GM19468 (cell line): ENCODE results near the gene ARMC3.
"Not testable (repeated sequence)": the region's sequence is repeated elsewhere in the genome, so short reads cannot be mapped to it uniquely, and the experiment has no call there.

Source experiments
- ATAC-seq: cut with Tn5 transposase; IDR thresholded peaks from one replicate; pipeline ENCODE4 v1.9.1; 2021; ENCODE audit warnings: mild to moderate bottlenecking, moderate library complexity, moderate number of reproducible peaks; ENCODE audit not compliant: unreplicated experiment; ENCODE audit errors: extremely low read depth

ARMC3 gene

DNA sequence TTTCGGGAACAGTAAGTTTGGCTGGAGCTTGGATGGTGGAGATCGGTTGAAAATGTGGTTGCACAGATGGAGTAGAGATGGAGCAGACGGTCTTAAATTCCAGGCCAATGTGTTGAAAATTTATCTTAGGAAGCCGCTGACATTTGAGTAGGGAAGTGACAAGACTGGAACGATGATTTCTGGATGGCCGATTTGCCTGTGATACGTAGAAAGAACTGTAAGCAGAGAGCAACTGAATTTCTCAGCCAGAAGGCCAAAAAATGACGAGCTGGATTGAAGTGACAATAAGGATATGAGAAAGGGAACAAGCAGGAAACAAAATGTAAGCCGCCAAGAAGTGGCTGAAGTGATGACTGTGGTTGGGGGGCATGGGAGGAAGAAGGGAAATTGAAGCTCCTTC is 687 bp upstream of the ARMC3 start:
- ATAC-seq: no peak

DNA sequence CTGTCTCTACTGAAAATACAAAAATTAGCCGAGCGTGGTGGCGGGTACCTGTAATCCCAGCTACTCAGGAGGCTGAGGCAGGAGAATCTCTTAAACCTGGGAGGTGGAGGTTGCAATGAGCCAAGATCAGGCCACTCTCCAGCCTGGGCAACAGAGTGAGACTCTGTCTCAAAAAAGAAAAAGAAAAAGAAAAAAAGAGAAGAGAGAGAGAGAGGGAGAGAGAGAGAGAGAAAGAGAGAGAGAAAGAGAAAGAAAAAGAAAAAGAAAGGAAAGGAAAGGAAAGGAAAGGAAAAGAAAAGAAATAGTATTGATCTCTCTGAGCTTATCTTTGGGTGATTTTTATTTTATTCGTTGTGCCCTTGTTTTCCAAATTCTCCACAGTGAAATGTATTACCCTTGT is 1.2 kb downstream of the ARMC3 start:
- not testable (repeated sequence) for ATAC-seq

DNA sequence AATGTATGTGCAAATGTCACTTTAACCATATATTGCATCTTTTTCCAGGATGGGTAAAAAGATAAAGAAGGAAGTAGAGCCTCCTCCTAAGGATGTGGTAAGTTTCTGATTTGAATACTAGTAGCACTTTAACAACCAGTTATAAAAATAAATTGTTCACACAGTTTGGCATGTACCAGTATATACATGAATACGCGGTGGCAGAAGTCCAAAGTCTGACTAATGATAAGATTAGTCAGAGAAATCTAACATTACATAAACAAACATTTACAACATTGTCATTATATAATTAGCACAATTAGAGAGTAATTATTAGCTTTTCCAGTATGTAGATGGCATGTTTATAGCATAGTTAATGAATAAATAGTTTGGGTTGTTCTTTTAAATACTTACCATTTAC is 4.1 kb downstream of the ARMC3 start:
- peak; percentile 71 for ATAC-seq

DNA sequence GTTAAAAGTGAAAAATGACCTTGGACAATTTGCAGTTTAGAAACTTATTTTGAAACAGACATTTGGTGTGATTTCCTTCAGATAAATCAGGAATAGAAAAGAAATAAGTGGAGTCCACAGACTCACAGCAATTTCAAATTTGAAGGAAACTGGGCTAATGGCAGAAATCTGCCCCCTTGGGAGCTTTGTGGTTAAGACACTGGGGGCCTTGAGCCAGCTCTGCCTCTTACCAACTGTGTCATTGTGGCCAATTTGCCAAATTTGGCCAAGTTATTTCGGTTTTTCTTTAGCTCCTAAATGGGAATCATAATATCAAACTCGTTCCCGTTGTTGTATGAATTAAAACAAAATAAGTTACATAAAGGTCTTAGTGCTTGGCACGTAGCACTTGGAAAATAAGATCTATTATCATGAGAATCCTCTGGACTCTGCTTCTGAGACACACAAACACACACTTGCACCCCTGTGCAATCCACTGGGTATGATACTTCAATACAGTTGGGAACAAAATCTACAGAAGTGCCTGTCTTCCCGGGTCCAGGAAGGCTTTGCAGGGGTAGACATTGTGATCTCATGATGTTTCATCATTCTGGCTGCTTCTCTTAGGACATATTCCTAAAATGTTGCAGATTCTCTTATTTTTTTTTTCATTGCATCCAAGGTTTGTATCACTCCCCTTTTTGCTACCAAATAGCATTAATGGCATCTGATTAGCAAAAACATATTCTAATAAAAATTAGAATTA is 4.9 kb downstream of the ARMC3 start:
- ATAC-seq: no peak

DNA sequence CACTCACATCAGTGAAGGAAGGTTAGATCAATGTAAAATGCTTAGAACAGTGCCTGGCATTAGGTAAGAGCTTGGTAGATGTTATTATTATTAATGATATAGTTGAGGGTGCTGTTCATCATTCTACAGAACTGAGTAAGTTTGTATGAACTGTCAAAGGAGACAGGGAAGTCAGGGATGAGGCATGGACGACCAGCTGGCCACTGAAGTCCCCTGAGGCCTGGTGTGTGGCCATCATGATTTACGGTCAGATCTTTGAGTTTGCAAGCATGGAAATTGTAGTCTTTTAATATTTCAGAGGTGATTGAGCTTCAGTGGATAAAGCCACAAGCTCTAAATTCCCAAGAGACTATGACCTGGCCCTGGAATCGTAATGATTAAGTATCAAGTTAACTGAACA is 6.9 kb downstream of the ARMC3 start:
- no peak for ATAC-seq

DNA sequence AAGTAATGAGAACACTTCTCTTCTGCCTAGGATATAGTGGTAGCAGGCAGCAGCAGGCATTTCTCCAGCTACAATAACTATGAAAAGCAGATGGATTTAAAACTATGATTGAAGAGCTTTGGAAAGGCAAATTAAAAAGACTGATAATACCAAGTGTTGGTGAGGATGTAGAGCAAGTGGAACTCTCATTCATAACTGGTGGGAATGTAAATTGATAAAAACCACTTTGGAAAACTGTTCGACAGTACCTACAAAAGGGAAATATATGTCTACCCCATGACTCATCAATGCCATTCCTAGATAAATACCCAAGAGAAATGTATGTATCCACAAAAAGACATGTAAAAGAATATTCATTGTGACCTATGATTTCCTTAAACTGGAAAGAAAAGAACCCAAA is 14.6 kb downstream of the ARMC3 start:
- ATAC-seq: no peak

DNA sequence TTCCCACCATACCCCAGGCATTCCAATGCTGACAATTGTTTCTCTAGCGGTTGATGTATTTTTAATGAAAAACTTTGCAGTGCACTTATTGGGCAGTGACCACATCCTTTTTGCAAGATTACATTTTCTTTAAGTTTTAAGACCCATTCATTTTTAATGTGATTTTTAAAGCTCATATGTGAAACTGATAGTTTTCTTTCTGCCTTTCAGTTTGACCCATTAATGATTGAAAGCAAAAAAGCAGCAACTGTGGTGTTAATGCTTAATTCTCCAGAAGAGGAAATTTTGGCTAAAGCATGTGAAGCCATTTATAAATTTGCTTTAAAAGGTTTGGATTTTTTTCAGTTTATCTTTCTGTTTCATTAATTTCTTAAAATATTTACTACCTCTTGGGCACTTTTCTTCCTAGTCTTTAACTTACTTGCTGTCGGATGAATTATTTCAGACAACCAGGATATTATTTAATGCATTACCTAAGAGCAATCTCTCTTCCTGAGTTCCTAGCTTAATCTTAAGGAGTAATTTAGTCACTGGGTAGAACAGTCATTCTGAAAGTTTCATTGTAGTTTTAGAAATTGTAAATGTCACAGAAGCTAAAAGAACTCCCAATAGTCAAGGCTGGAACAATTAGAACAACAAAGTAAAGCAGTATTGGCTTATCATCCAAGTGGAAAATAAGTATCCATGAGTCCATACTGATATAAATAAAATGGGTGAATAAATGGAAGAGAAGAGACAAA is 18.3 kb downstream of the ARMC3 start:
- peak; percentile 44 for ATAC-seq

DNA sequence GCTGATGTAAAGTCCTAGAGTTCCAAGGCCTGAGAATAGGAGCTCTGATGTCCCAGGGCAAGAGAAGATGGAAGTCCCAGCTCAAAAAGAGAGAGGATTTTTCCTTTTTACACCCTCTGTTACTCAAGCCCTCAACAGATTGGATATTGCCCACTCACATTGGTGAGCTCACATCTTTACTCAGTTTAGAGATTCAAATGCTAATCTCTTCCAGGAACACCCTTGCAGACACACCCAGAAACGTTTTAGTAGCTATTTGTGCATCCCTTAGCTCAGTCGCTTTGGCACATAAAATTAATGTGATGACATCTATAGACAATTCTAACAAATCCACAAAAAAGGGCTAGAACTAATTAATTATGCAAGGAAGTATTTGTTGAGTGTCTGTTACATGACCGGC is 27.1 kb downstream of the ARMC3 start:
- no peak for ATAC-seq

DNA sequence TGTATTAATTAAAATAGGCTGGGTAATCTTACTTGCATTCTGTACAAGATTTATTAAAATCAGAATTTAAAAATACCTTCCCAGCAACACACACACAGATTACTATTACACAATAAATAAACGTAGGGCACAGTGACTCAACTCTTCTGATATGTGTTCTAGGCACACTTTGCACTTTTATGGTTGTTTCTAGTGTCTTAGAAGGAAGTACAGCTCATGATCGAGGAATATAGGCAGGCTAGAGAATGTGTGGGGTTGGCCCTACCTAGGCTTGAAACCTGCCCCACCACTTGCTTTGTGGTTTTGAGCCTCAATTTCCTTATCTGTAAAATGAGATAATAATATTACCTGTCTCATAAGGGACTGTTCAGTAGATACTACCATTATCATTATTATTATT is 30.5 kb downstream of the ARMC3 start:
- ATAC-seq: no peak

DNA sequence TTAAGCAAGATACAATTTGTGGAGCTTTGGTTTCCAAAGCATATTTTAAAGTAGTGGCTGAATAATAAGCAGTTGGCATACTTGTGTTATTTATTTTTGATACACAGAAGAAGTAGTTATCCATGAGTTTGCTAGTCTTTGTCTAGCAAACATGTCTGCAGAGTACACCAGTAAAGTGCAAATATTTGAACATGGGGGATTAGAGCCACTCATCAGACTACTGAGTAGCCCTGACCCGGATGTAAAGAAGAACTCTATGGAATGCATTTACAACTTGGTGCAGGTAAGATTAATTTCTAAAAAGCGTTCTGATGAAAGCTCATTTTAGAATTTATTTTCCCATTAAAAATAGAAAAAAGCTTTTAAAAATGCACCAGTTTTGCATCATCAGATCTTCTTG is 31.4 kb downstream of the ARMC3 start:
- no peak for ATAC-seq

DNA sequence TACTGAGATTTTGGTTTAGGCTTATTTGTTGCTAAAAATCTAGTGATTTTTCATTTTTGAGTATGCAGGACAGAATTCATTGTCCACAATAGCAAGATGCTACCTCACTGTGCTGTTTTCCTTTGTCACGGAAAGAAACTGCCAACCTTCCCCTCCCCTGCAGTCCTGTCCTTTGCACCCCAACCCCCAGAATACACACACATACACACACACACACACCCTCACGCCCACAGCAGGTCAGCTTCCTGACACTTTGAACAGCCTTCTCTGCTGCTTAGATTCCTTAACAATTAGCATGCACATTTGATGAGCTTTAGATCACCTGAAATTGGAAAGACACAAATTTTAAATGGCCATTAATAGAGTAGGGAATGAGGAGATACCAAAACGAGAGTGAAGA is 32.1 kb downstream of the ARMC3 start:
- no peak for ATAC-seq

DNA sequence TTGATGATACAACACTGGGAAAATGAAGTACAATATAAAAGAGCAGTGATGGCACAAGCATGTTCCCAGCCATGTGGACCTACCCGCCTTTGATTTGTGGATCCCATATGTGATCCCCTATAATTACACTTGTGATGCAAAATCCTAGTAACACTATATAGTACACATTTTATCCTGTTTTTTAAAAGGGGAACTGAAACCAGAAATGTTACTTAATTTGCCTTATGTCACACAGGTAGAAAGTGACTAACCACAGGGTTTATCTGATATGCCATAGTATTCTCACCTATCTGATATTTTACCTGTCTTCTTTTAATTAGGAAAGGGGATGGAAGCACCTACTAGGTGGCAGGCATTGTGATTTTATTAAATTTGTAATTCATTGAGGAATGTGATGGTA is 35.0 kb downstream of the ARMC3 start:
- no peak for ATAC-seq

DNA sequence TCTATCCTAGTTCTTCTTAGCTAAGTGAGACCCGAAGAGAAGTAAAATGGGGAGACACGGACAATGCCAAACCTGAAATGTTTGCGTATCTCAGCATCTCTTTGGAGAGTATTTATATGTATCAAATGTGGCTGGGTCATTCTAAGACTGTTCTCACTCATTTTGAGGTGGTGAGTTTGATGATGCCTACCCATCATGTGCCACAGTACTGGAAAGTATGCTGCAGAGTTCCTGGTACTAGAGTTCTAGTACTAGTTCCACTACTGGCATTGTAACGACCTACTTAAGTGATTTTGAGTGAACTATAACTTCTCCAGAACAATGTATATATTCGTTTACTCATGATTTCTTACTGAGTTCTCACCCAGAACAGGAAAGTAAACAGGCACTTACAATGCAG is 41.9 kb downstream of the ARMC3 start:
- ATAC-seq: no peak

DNA sequence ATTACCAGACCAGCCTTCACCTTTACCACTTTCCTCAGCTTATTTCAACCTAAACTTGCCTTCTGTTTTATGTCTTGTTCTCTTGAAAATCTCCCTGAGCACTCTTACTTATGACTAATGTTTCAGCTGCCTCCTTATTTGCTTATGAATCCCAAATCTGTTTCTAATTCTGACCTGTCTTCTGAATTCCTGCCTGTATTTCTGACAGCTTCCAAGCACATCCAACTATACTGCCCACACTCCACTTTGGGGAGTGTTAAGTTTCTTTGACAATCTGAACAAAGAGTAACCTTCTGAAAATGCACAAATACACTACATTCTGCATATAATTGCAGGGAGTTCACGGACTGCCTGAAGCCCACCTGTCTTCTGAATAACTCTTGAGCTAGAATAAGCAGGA is 48.7 kb downstream of the ARMC3 start:
- no peak for ATAC-seq

DNA sequence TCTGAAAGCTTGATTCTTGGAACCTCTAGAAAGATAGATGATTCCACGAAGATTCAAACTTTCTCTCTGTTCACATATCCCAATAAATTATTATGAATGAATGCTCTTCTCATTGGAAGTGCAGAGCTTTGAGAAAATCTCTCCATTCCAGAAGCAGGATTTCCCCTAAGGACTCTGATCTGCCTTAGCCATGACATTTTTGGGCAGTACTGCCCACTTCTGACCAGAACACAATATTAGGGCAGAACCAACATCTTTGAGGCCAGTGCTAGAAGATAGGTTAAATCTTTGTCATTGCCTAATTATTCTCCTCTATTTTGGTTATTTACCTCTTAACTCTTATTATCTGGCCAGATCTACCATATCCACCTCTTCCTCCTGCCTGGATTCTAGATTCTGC is 49.9 kb downstream of the ARMC3 start:
- no peak for ATAC-seq

DNA sequence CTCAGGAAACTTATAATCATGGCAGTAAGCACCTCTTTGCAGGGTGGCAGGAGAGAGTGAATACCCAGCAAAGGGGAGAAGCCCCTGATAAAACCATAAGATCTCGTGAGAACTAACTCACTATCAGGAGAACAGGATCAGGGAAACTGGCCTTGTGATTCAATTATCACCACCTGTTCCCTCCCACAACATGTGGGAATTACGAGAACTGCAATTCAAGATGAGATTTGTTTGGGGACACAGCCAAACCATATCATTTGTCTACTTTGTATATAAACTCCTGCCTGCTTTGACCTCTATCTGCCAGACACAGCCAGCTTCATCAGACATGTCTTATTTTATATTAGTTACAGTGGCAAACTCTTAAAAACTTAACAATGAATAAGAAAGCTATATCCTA is 50.4 kb downstream of the ARMC3 start:
- no peak for ATAC-seq

DNA sequence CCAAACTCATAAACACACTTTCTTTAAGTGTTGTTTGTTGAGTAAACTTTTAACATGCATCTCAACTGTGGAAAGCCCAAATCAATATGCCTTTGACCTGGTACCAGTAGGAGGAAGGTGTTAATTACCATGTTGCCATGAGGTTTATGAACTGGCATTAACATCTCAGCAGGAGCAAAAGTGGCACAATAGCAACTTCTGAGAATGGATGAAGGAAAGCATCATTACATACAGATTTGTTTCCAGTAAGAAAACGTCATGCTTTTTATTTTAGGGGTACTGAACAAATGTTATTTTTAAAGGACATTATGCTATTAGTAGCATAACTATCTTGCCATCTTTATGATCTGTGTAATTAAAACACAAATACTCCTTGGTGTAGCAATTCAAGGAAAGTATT is 51.1 kb downstream of the ARMC3 start:
- no peak for ATAC-seq

DNA sequence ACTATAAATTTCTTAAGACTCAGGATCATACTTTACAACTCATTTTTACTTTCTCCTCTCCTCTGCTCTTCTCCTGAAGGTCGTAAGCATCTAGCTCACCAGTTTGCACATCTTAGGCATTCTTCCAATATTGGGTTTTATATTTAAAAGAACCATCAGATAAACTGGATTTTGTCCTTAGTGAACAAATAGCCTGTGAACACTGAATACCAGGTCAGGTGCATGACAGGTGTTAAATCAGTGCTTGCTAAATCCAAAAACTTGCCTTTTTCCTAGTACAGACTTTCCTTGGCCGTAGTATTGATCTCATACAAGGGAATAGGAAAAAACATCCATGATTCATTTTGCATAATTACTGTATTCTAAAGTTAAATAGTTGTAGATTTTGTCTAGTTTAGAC is 53.0 kb downstream of the ARMC3 start:
- ATAC-seq: no peak

DNA sequence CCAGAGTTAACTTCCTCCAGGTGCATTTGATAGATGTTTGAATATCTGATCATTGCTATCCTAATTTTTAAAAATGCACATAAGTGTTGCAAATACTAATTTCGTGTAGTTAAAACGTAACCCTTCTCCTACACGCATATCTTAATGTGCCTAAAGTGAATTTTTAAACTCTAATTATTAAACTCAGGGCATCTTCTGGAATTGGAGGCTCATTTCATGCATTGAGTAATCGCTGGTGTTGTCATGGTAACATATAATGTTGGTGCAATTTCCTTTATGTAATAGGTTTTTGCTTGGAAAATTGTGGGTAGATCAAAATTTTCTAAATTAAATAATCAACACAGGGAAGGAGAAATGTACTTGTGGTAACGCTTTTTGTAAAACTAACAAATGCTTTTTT is 56.2 kb downstream of the ARMC3 start:
- no peak for ATAC-seq

DNA sequence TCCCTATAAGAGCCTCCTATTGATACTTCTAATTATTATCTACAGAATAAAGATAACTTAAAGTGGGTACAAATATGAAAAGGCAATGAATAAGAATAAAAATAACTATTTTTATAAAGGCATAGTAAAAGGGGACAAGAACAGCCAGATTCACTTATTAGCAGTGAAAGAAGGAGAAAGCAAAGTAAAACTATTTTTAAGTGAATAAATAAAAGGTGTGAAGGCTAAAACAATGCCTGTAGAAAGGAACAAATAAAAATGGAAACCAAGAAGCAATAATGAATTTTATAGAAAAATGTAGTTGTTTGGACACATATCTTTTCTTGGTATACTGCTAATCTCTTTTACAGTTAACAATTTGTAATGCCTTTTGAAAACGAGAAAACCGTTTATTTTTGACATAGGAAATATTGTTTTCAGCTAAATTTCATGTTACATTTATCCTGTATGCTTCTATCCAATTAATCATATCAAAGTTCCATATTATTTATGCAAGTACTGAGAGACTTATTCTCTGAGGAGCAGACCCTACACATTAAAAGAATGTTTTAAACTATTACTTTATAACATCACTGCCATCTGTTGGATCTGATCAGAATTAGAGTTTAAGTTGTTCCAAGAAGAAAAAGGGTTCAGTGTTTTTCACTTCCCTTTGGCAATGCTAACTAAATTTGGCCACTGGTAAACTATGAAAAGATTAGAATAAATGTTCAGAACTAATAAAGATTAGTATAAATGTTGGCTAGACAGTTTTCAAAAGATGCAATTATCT is 59.1 kb downstream of the ARMC3 start:
- no peak for ATAC-seq
